ENCODE results near the gene SEL1L3. TPM values are rescaled to one million over a fixed set of nuclear protein-coding genes. Genes with fewer than 3 reads are reported as not detected.

The SEL1L3 gene
- total and polyA plus RNA-seq, 12 donors: 1.4 to 9.8 (median 3.5) TPM

DNA sequence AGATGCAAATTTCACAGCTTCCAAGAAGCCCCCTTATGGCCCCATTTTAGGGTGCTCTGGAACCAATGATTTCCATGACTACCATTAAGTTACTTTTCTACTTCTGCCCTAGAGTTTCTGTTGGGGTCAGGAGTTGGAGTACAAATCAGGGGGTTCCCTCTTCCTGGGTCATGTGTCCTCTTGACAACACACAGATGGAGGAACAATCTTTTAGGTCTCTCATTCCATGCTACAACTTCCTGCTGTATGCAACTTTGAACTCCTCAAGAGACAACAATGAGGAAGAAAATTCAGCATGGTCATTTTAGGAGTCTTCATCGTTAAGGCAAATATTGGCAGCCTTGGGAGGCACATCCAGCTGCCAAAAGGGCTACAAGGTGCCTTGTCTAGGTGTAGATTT lies 79.7 kb downstream of the SEL1L3 start:
- no peak for ATAC-seq
- peaks cover 0 to 6% (median 0%) of the 10 kb centered on the region in 11 donors for H3K9me3 ChIP-seq
- intact Hi-C loops (cut with DNase I): no loop called here
- no peak overlapping the region for H3K4me3 ChIP-seq
- H3K36me3 ChIP-seq: peaks cover 0 to 59% (median under 1%) of the 10 kb centered on the region in 9 donors
- TF ChIP-seq, protein P1, sequence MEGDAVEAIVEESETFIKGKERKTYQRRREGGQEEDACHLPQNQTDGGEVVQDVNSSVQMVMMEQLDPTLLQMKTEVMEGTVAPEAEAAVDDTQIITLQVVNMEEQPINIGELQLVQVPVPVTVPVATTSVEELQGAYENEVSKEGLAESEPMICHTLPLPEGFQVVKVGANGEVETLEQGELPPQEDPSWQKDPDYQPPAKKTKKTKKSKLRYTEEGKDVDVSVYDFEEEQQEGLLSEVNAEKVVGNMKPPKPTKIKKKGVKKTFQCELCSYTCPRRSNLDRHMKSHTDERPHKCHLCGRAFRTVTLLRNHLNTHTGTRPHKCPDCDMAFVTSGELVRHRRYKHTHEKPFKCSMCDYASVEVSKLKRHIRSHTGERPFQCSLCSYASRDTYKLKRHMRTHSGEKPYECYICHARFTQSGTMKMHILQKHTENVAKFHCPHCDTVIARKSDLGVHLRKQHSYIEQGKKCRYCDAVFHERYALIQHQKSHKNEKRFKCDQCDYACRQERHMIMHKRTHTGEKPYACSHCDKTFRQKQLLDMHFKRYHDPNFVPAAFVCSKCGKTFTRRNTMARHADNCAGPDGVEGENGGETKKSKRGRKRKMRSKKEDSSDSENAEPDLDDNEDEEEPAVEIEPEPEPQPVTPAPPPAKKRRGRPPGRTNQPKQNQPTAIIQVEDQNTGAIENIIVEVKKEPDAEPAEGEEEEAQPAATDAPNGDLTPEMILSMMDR (IDR thresholded peaks at IDR 0.05): no peak
- 79 to 81% methylated on average over 1 of the region's 1 CpG for WGBS, 2 donors
- H3K27ac ChIP-seq: no peak overlapping the region
- DNase-seq: no peak
- H3K4me1 ChIP-seq: peaks cover 0 to 5% (median 0%) of the 10 kb centered on the region in 9 donors
- no peaks in the 10 kb centered on the region for H3K27me3 ChIP-seq

DNA sequence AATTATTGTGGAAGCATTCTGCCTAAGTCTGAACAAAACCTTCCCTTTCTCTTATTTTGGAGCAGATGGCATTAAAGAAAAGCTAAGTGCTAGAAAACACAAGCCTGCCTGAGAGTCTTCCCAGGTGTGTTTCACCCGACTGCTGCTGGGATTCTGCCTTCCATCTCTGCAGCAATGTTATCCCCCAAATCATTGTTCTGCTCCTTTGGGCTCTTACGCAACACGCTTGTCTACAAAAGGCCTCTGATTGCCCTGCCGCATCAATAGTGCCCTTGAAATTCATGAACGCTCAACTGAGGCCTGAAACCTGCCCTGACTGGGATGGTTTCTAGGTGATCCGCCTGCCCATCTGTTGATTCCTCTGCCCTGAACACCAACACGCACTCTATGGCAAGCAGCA lies 80.3 kb downstream of the SEL1L3 start:
- peaks cover 0 to 60% (median 5%) of the 10 kb centered on the region in 9 donors for H3K36me3 ChIP-seq
- peaks cover 0 to 5% (median 0%) of the 10 kb centered on the region in 9 donors for H3K4me1 ChIP-seq
- intact Hi-C loops (cut with DNase I): no loop called here
- no peaks in the 10 kb centered on the region for H3K27me3 ChIP-seq
- no peak overlapping the region for H3K4me3 ChIP-seq
- no peak for DNase-seq
- WGBS, 2 donors: 83 to 97% methylated on average over 7 of the region's 7 CpGs
- no peak for ATAC-seq
- no peak overlapping the region for H3K27ac ChIP-seq
- H3K9me3 ChIP-seq: peaks cover 0 to 11% (median 0%) of the 10 kb centered on the region in 11 donors
- TF ChIP-seq, protein P1 (IDR thresholded peaks at IDR 0.05): no peak

DNA sequence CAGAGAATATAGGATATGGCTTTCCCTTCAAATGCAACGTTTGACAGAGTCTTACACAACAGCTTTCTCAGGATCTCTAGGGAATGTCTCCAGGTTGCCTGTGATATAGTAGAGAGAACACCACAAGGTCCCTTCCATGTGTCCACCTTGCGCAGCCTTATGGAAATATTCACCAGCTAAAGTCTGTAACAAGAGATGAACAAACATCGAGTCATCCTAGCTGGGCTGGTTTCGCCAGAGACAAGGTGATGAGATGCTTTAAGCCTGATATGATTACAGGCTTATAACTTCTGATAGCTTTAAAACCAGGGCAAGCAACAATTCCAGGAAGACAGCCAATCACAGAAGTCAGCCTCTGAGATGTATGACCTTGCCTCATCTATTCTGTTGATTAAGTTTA lies 83.8 kb downstream of the SEL1L3 start:
- Histone ChIP-seq H3K27me3 (no peaks in the 10 kb centered on the region), H3K4me3 (no peak overlapping the region), H3K27ac (no peak overlapping the region), H3K36me3 (peaks cover 0 to 59% (median 5%) of the 10 kb centered on the region in 9 donors), H3K9me3 (peaks cover 0 to 22% (median 0%) of the 10 kb centered on the region in 11 donors), H3K4me1 (peaks cover 0 to 5% (median 0%) of the 10 kb centered on the region in 9 donors)
- intact Hi-C loops (cut with DNase I): no loop called here
- DNase-seq (no peak), ATAC-seq (no peak)
- 77 to 83% methylated on average over 4 of the region's 4 CpGs for WGBS, 2 donors
- TF ChIP-seq, protein P1 (IDR thresholded peaks at IDR 0.05): no peak

DNA sequence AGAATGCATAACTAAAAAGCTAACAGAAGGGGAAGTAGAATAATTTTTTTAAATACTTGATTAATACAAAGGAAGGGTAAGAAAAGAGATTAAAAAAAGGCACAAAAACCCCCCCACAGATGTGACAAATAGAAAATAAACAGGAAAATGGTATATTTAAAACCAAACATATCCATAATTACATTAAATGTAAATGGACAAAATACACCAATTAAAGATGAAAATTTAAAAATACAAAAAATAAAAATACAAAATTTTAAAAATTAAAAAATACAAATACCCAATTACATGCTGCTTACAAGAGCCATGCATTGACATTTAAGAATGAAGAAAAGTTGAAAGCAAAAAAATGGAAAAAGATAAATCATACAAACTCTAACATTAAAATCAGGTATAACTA lies 86.0 kb downstream of the SEL1L3 start:
- no peaks in the 10 kb centered on the region for H3K27me3 ChIP-seq
- intact Hi-C loops (cut with DNase I): no loop called here
- peaks cover 0 to 52% (median 5%) of the 10 kb centered on the region in 9 donors for H3K36me3 ChIP-seq

More for the DNA sequence above, 86.0 kb downstream of the SEL1L3 start:
- TF ChIP-seq, protein P1 (IDR thresholded peaks at IDR 0.05): no peak
- no peak for DNase-seq
- Histone ChIP-seq H3K4me1 (no peaks in the 10 kb centered on the region), H3K27ac (no peak overlapping the region), H3K9me3 (peaks cover 0 to 22% (median 0%) of the 10 kb centered on the region in 11 donors), H3K4me3 (no peak overlapping the region)
- no peak for ATAC-seq
